ENCODE data around the gene CARHSP1. TPM values are rescaled to one million over a fixed set of nuclear protein-coding genes. Genes with fewer than 3 reads are reported as not detected.

The CARHSP1 gene
- total RNA-seq, 1 experiment from 2014 or later = 79.7 TPM

DNA sequence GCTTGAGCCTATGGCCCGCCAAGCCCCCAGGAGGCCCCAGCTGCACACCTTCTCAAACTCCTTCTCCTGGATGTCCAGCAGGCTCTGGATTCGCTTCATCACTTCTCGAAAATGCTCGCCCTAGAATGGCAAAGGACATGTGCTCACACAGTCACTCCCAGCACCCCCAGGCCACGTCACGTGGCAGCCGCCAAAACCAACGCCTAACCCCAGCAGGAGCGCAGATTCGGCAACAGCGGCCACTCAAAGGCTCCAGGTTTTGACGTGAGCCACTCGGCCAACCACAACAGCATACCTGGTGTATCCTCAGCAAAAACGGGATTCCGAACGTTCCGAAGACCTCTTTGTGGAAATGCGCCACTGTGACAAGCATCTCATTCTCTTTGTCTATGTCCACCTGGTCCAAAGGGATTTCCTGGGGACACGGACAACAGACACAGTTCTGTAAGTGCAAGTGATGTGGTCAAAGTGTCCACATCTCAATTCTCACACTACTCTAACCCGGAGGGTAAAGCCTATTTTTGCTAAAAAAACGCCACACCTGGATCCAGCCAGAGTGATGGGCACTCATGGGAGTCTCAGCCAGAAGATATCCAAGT, 26.0 kb upstream of the CARHSP1 start:
- H3K79me2 ChIP-seq (ENCODE audit: insufficient read depth, low read length) = no peaks in the 10 kb centered on the region
- TF ChIP-seq ELF1 (IDR thresholded peaks at IDR 0.05; ENCODE audit: borderline replicate concordance, low read depth) = no peak
- no peak for TF ChIP-seq ZNF274 (IDR thresholded peaks at IDR 0.05; ENCODE audit: low read depth, low read length)
- no peak for TF ChIP-seq ZBTB33 (IDR thresholded peaks at IDR 0.05; ENCODE audit: extremely low read depth, insufficient replicate concordance, low read length)
- no peak for TF ChIP-seq SP1 (IDR thresholded peaks at IDR 0.05; ENCODE audit: low read depth)
- TF ChIP-seq, protein P1, sequence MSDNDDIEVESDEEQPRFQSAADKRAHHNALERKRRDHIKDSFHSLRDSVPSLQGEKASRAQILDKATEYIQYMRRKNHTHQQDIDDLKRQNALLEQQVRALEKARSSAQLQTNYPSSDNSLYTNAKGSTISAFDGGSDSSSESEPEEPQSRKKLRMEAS (IDR thresholded peaks at IDR 0.05) = no peak
- no peak for TF ChIP-seq ZFX (IDR thresholded peaks at IDR 0.05)
- TF ChIP-seq POLR2A (IDR thresholded peaks at IDR 0.05; ENCODE audit: borderline replicate concordance, extremely low read depth, insufficient read depth, insufficient read length) = no peak
- TF ChIP-seq TCF7L2 (IDR thresholded peaks at IDR 0.05; ENCODE audit: borderline replicate concordance, extremely low read depth, insufficient read depth, insufficient read length) = no peak
- no peak for TF ChIP-seq YY1 (IDR thresholded peaks at IDR 0.05; ENCODE audit: extremely low read depth, insufficient replicate concordance, low read depth, low read length)
- no peak for ATAC-seq
- no peak overlapping the region for H3K27ac ChIP-seq (ENCODE audit: low read depth, low read length)
- ChIA-PET CTCF (no interaction called here), POLR2A (no interaction called here), RAD21 (ENCODE audit: low non-redundant PET in 1 of 2, low total read pairs in 2 of 2, uncharacterized antibody in 2 of 2, unreplicated experiment in 2 of 2) (no interaction called here)
- no peak for DNase-seq (ENCODE audit: low read depth, low spot score)
- no TSS peak for BruUV-seq (replicated peaks)
- intact Hi-C loops (cut with micrococcal nuclease) = no loop called here
- H3K4me3 ChIP-seq (replicated peaks in 1 of 2; ENCODE audit: low read depth in 1 of 2, low read length in 2 of 2) = no peak overlapping the region
- no peak overlapping the region for H3K4me2 ChIP-seq (ENCODE audit: low read length)
- no peaks in the 10 kb centered on the region for H3K4me1 ChIP-seq (ENCODE audit: control insufficient read depth in 1 of 2, insufficient read depth in 2 of 2, low read length in 2 of 2)
- H3K9me2 ChIP-seq (ENCODE audit: insufficient read depth) = no peaks in the 10 kb centered on the region
- H3K27me3 ChIP-seq (ENCODE audit: insufficient read depth, low read length) = no peaks in the 10 kb centered on the region
- H3K36me3 ChIP-seq (ENCODE audit: control insufficient read depth in 1 of 2, insufficient read depth in 2 of 2, low read length in 2 of 2) = peaks cover 52 to 67% of the 10 kb centered on the region in 2 experiments
- no peaks in the 10 kb centered on the region for H3K9me3 ChIP-seq (ENCODE audit: control insufficient read depth in 1 of 2, insufficient read depth in 1 of 2, low read depth in 1 of 2, low read length in 2 of 2)
- H4K20me1 ChIP-seq (ENCODE audit: insufficient read depth) = no peaks in the 10 kb centered on the region
- H3K9ac ChIP-seq (ENCODE audit: low read length) = no peak overlapping the region
- no peak overlapping the region for H2AFZ ChIP-seq (ENCODE audit: low read depth, low read length, poor library complexity, severe bottlenecking)
